ENCODE data around the gene MXD1.

The MXD1 gene

GRCh38 chr2:69975853-69976462, 61.0 kb downstream of the MXD1 start:
- no peak for DNase-seq (ENCODE audit: extremely low read depth in 1 of 2, low read depth in 1 of 2)

- DNase-seq (ENCODE audit: extremely low read depth in 1 of 2, low read depth in 1 of 2): no peak
These were observed 62.3 kb downstream of the MXD1 start for GRCh38 chr2:69977186-69977585.

GRCh38 chr2:69977906-69978482, 63.1 kb downstream of the MXD1 start:
- no peak for DNase-seq (ENCODE audit: extremely low read depth in 1 of 2, low read depth in 1 of 2)

- no peak for DNase-seq (ENCODE audit: extremely low read depth in 1 of 2, low read depth in 1 of 2)
These were observed 65.2 kb downstream of the MXD1 start for GRCh38 chr2:69979902-69980807.

DNA sequence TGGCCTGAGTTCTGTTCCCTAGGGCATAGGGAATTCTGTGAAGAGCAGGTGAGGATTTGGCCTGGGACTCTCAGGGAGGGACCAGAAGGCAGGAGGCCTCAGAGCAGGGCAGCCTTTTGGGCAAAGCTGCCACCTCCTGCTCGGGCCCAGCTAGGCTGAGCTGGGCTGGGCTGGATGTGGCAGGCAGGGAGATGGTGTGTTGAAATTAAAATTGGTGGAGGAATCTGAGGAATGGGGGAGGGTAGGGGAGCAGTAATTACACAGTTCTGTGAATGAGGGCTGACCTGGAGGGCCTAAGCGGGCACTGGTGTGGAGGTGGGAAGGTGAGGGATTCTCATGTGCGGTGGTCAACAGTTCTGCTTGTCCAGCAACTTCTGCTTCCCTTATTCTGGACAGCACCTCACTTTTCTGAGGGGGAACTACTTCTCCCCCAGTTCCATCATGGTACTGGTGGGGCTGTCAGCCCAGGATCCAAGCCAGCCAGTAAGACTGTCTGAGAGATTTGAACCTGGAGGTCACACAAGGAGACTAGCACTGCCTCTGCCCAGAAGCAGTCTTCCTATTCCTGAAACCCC, 68.6 kb downstream of the MXD1 start:
- DNase-seq (ENCODE audit: extremely low read depth in 1 of 2, low read depth in 1 of 2): no peak

DNA sequence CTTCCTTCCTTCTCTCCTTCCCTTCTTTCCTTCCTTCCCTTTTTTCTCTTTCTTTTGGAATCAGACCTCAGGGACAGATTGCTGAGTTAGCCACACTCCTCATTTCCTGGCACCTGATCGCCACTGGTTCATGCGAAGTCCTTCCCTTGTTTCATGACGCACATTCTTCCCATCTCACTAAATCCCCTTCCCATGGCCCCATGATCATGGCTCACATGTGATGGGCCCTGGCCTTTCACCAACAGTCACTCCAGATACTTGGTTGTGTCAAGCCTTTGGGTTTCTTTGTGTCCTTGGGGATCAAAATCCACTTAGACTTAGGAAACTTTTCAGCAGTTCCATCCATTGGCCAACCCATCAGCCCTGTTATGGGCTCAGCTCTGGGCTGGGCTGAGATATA, 70.3 kb downstream of the MXD1 start:
- no peak for DNase-seq (ENCODE audit: extremely low read depth in 1 of 2, low read depth in 1 of 2)

DNA sequence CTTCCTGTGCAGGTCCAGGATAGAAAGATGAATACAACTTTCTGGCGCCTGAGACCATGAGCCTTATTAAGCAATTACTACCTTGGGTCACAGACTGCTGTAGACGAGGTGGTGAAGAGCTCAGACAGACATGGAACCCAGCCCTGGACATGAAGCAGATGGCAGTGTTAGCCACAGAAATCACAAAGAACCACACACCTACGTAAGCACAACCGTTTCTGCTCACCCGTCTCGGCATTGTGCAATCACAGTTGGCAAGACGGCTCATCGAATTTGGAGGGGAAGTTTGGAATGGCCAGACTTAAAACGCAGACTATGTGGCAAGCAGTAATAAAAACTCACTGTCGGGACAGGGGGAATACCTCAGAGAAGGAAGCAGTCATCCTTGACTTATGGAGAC, 70.8 kb downstream of the MXD1 start:
- no peak for DNase-seq (ENCODE audit: extremely low read depth in 1 of 2, low read depth in 1 of 2)

DNA sequence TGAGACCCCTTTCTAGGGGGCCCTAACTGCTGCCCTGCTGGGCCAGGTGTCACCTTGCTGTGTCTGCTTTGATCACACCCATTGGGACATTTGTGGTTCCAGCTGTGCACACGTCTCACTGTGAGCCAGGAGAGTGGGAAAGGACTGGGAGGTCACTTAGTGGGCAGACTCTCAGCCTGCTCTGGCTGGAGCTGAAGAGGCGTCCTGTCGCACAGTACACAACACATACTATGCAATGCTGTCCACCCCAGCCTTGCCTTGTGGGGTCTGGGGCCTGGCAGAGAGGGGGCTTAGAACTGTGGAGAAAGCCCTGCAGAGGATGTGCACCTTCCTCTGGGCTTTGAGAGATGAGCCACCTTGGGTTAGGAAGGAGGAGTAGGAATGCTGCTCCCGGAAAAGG, 71.8 kb downstream of the MXD1 start:
- DNase-seq (ENCODE audit: extremely low read depth in 1 of 2, low read depth in 1 of 2): no peak

GRCh38 chr2:69988086-69988635, 73.3 kb downstream of the MXD1 start:
- no peak for DNase-seq (ENCODE audit: extremely low read depth in 1 of 2, low read depth in 1 of 2)

GRCh38 chr2:69989009-69989408, 74.1 kb downstream of the MXD1 start:
- DNase-seq (ENCODE audit: extremely low read depth in 1 of 2, low read depth in 1 of 2): no peak

- no peak for DNase-seq (ENCODE audit: extremely low read depth in 1 of 2, low read depth in 1 of 2)
These were observed 74.7 kb downstream of the MXD1 start for GRCh38 chr2:69989441-69990105.
